DOHH2 (cell line): ENCODE data around the gene KRT222.

Source experiments
- EZH2phosphoT487 ChIP-seq: fragments of 200-600 bp; sonication (generic); IDR thresholded peaks from 2 replicates; pipeline ENCODE4 v1.6.1; 2017; ENCODE audit warnings: borderline replicate concordance, mild to moderate bottlenecking, antibody characterized with exemption, low read length, moderate library complexity, mixed read lengths
- TF ChIP-seq, protein P1 (sequence below): fragments of 200-600 bp; sonication (generic); IDR thresholded peaks from one replicate; pipeline ENCODE4 v1.5.1; 2014; ENCODE audit warnings: antibody characterized with exemption, mild to moderate bottlenecking, low read depth, low read length; ENCODE audit not compliant: poor library complexity, severe bottlenecking

DNA sequence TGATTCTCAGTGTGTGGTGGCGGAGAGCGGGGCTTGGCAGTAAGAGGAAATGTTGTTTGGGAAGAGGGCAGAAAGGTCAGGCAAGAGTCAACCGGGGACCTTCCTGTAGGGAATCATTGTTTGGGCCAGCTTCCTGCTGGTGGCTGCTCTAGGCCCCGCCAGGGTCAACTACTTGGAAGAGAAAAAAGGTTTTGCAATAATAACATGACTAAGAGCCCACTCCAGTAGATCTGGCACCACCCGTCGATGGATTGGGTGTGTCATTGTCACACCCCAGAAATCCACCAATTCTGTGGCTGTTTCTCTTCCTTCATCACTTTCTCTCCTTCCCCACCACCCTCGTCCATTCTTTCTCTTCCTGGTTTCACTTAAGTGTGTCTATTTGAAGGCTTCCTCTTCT, 42.8 kb upstream of the KRT222 start:
- TF ChIP-seq, protein P1, sequence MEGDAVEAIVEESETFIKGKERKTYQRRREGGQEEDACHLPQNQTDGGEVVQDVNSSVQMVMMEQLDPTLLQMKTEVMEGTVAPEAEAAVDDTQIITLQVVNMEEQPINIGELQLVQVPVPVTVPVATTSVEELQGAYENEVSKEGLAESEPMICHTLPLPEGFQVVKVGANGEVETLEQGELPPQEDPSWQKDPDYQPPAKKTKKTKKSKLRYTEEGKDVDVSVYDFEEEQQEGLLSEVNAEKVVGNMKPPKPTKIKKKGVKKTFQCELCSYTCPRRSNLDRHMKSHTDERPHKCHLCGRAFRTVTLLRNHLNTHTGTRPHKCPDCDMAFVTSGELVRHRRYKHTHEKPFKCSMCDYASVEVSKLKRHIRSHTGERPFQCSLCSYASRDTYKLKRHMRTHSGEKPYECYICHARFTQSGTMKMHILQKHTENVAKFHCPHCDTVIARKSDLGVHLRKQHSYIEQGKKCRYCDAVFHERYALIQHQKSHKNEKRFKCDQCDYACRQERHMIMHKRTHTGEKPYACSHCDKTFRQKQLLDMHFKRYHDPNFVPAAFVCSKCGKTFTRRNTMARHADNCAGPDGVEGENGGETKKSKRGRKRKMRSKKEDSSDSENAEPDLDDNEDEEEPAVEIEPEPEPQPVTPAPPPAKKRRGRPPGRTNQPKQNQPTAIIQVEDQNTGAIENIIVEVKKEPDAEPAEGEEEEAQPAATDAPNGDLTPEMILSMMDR: no peak
- no peak for TF ChIP-seq EZH2phosphoT487
